SK-N-SH (cell line): Measurements from ENCODE around the gene USP15. TPM values are rescaled to one million over a fixed set of nuclear protein-coding genes. Genes with fewer than 3 reads are reported as not detected.

Experiments used
- CTCF ChIA-PET: fragments of 300-600, 350-600 bp; formaldehyde crosslinking; extraction: SDS; loops from one replicate; lab custom pipeline; 2021; lab: Yijun Ruan, JAX
- POLR2A ChIA-PET: fragments of 350-600 bp; sonication (Branson Sonifier 250); formaldehyde crosslinking; extraction: SDS; loops from one replicate; lab custom pipeline; 2020; ENCODE audit warnings: antibody characterized with exemption, inconsistent platforms; lab: Yijun Ruan, JAX
- DNase-seq: peaks from one replicate; pipeline ENCODE4 v3.0.0; 2012
- H2AFZ ChIP-seq: fragments of 200-600 bp; sonication (generic); 2 replicates; pipeline ENCODE4 v1.8.1; 2016; ENCODE audit warnings: antibody characterized with exemption, mild to moderate bottlenecking, low read depth
- H3F3A ChIP-seq: fragments of 200-600 bp; sonication (generic); replicated peaks from 2 replicates; pipeline ENCODE3; 2016; ENCODE audit warnings: antibody characterized with exemption, mild to moderate bottlenecking; ENCODE audit not compliant: insufficient read depth
- H3K27ac ChIP-seq, 2 experiments: fragments of 200-500 bp in 1 of 2; fragments of 200-600 bp in 1 of 2; sonication (Bioruptor generic) in 1 of 2; sonication (generic), shearing (Covaris generic) in 1 of 2; 2 replicates each; pipeline versions ENCODE4 v1.5.1 to v1.6.1; 2014 to 2016; ENCODE audit warnings: low read depth in 2 of 2, inconsistent platforms in 1 of 2, low read length in 1 of 2, mild to moderate bottlenecking in 1 of 2, mixed read lengths in 1 of 2
- H3K27me3 ChIP-seq: fragments of 200-600 bp; sonication (generic), shearing (Covaris generic); 2 replicates; pipeline ENCODE4 v1.6.1; 2016; ENCODE audit warnings: mixed run types; ENCODE audit not compliant: insufficient read depth
- H3K36me3 ChIP-seq, 2 experiments: fragments of 200-500 bp in 1 of 2; fragments of 200-600 bp in 1 of 2; sonication (Bioruptor generic) in 1 of 2; sonication (generic) in 1 of 2; replicated peaks in 1 of 2; 2 replicates each; pipeline versions ENCODE3 to v1.5.1; 2014 to 2016; ENCODE audit warnings: low read length in 1 of 2, mild to moderate bottlenecking in 1 of 2; ENCODE audit not compliant: insufficient read depth in 2 of 2, control insufficient read depth in 1 of 2
- H3K4me1 ChIP-seq, 2 experiments: fragments of 200-500 bp in 1 of 2; fragments of 200-600 bp in 1 of 2; sonication (Bioruptor generic) in 1 of 2; sonication (generic), shearing (Covaris generic) in 1 of 2; 2 replicates each; pipeline versions ENCODE4 v1.5.1 to v1.6.1; 2014 to 2016; ENCODE audit warnings: low read depth in 1 of 2, low read length in 1 of 2, mixed run types in 1 of 2; ENCODE audit not compliant: insufficient read depth in 2 of 2, control insufficient read depth in 1 of 2
- H3K4me2 ChIP-seq: fragments of 200-600 bp; sonication (generic), shearing (Covaris generic); 2 replicates; pipeline ENCODE4 v1.6.1; 2017; ENCODE audit warnings: mixed run types
- H3K4me3 ChIP-seq, 2 experiments: fragments of 200-500 bp in 1 of 2; fragments of 200-600 bp in 1 of 2; sonication (Bioruptor generic) in 1 of 2; sonication (generic), shearing (Covaris generic) in 1 of 2; 2 replicates each; pipeline versions ENCODE4 v1.5.1 to v1.8.1; 2014 to 2016; ENCODE audit warnings: low read depth in 2 of 2, inconsistent platforms in 1 of 2, low read length in 1 of 2, mild to moderate bottlenecking in 1 of 2, mixed read lengths in 1 of 2, moderate library complexity in 1 of 2
- H3K79me2 ChIP-seq: fragments of 200-600 bp; sonication (generic); 2 replicates; pipeline ENCODE4 v1.8.1; 2017; ENCODE audit warnings: mild to moderate bottlenecking; ENCODE audit not compliant: insufficient read depth
- H3K9ac ChIP-seq: fragments of 200-600 bp; sonication (generic); 2 replicates; pipeline ENCODE4 v1.6.1; 2017; ENCODE audit warnings: mixed run types
- H3K9me2 ChIP-seq: fragments of 200-600 bp; sonication (generic); 2 replicates; pipeline ENCODE4 v1.6.1; 2017; ENCODE audit warnings: mixed run types
- H3K9me3 ChIP-seq: fragments of 200-600 bp; sonication (generic); 2 replicates; pipeline ENCODE4 v1.6.1; 2017; ENCODE audit warnings: mixed run types, mild to moderate bottlenecking, moderate library complexity
- H4K20me1 ChIP-seq: fragments of 200-600 bp; sonication (generic); 2 replicates; pipeline ENCODE4 v1.6.1; 2017; ENCODE audit warnings: mild to moderate bottlenecking, mixed run types; ENCODE audit not compliant: insufficient read depth
- CHD2 ChIP-seq: fragments of 150-350 bp; IDR thresholded peaks from 2 replicates; pipeline ENCODE4 v1.6.1; 2018; ENCODE audit warnings: low read length; ENCODE audit not compliant: partially characterized antibody
- EP300 ChIP-seq, 2 experiments: IDR thresholded peaks; 2 replicates each; pipeline versions ENCODE4 v1.4.0 to v1.6.1; 2012; ENCODE audit warnings: borderline replicate concordance in 1 of 2, low read depth in 1 of 2, low read length in 1 of 2
- FOSL2 ChIP-seq: IDR thresholded peaks from 2 replicates; pipeline ENCODE4 v1.4.0; 2012; ENCODE audit warnings: low read depth, mild to moderate bottlenecking, moderate library complexity, borderline replicate concordance
- GABPA ChIP-seq: IDR thresholded peaks from 2 replicates; pipeline ENCODE4 v1.4.0; 2012; ENCODE audit warnings: low read depth, mild to moderate bottlenecking
- JUND ChIP-seq: IDR thresholded peaks from 2 replicates; pipeline ENCODE4 v1.4.0; 2012
- MEF2A ChIP-seq: IDR thresholded peaks from 2 replicates; pipeline ENCODE4 v1.4.0; 2012; ENCODE audit warnings: low read depth, borderline replicate concordance
- MXI1 ChIP-seq: IDR thresholded peaks from 2 replicates; pipeline ENCODE4 v1.6.1; 2012; ENCODE audit warnings: mild to moderate bottlenecking, low read depth, low read length, improper control_type of control experiment
- NFIC ChIP-seq: IDR thresholded peaks from 2 replicates; pipeline ENCODE4 v1.4.0; 2012; ENCODE audit warnings: borderline replicate concordance
- POLR2AphosphoS5 ChIP-seq: IDR thresholded peaks from 2 replicates; pipeline ENCODE4 v1.6.1; 2012; ENCODE audit warnings: low read depth, low read length
- REST ChIP-seq: IDR thresholded peaks from 2 replicates; pipeline ENCODE4 v1.6.1; 2012; ENCODE audit warnings: mild to moderate bottlenecking, low read depth, low read length, moderate library complexity
- RXRA ChIP-seq: IDR thresholded peaks from 2 replicates; pipeline ENCODE4 v1.4.0; 2012; ENCODE audit warnings: low read depth, mild to moderate bottlenecking, borderline replicate concordance
- YY1 ChIP-seq: IDR thresholded peaks from 2 replicates; pipeline ENCODE4 v1.4.0; 2012; ENCODE audit warnings: low read depth, mild to moderate bottlenecking
- ZBTB33 ChIP-seq: IDR thresholded peaks from 2 replicates; pipeline ENCODE4 v1.4.0; 2012; ENCODE audit warnings: low read depth, borderline replicate concordance
- WGBS: methylation state at CpG from one replicate; pipeline ENCODE4 v1.1.6; 2017; ENCODE audit warnings: low lambda C conversion rate; 5-methylcytosine and 5-hydroxymethylcytosine counted together
- polyA plus RNA-seq, 3 experiments: library from polyadenylated mRNA; depleted of rRNA; stranded (reverse); fragments of >200 nt; gene quantifications; 2 replicates each; pipeline ENCODE4 v1.2.3, GENCODE V29; 2012
- TF ChIP-seq, protein P1 (sequence below): IDR thresholded peaks from 2 replicates; pipeline ENCODE4 v1.4.0; 2012; ENCODE audit warnings: low read depth, borderline replicate concordance
- TF ChIP-seq, protein P2 (sequence below): IDR thresholded peaks from 2 replicates; pipeline ENCODE4; 2012
- TF ChIP-seq, protein P3 (sequence below): fragments of 150-350 bp; IDR thresholded peaks from 2 replicates; pipeline ENCODE4 v1.6.1; 2017; ENCODE audit warnings: antibody characterized with exemption, low read length, low read depth, borderline replicate concordance
- TF ChIP-seq, protein P4 (sequence below): fragments of 150-350 bp; IDR thresholded peaks from 2 replicates; pipeline ENCODE4 v1.6.1; 2016; ENCODE audit warnings: mild to moderate bottlenecking, low read depth, low read length

The USP15 gene
- polyA plus RNA-seq, 1 of the 3 experiments (the other 2 are of a cell fraction): 13.2 TPM

- TF ChIP-seq, protein P1, sequence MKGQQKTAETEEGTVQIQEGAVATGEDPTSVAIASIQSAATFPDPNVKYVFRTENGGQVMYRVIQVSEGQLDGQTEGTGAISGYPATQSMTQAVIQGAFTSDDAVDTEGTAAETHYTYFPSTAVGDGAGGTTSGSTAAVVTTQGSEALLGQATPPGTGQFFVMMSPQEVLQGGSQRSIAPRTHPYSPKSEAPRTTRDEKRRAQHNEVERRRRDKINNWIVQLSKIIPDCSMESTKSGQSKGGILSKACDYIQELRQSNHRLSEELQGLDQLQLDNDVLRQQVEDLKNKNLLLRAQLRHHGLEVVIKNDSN: no peak
Measured at GRCh38 chr12:62291864-62292760, 31.9 kb downstream of the USP15 start (continued).

- H2AFZ ChIP-seq: no peak overlapping the region
- no peak for DNase-seq
- H3K27ac ChIP-seq: no peak overlapping the region
- H3K79me2 ChIP-seq: peaks cover 68% of the 10 kb centered on the region
- H3K27me3 ChIP-seq: no peaks in the 10 kb centered on the region
- CTCF ChIA-PET: interaction anchor here (1.3 kb wide), 1 partner anchor 8 kb away, joined by 3 read pairs; no protein-coding TSS in a partner anchor
- H3K4me1 ChIP-seq: peaks cover 0 to 7% of the 10 kb centered on the region in 2 experiments; a peak in 1 of 4 replicates
- no peak overlapping the region for H3K4me2 ChIP-seq
- POLR2A ChIA-PET: no interaction called here
- no peaks in the 10 kb centered on the region for H3F3A ChIP-seq
- H3K9me2 ChIP-seq: no peaks in the 10 kb centered on the region
- H3K9me3 ChIP-seq: peaks cover 14% of the 10 kb centered on the region
- 91% methylated on average over 6 of the region's 6 CpGs for WGBS
- H3K9ac ChIP-seq: no peak overlapping the region
- H4K20me1 ChIP-seq: peaks cover 26% of the 10 kb centered on the region
- no peak overlapping the region for H3K4me3 ChIP-seq
- H3K36me3 ChIP-seq: peaks cover 22 to 25% of the 10 kb centered on the region in 2 experiments
- TF ChIP-seq CHD2: no peak
- TF ChIP-seq, protein P2, sequence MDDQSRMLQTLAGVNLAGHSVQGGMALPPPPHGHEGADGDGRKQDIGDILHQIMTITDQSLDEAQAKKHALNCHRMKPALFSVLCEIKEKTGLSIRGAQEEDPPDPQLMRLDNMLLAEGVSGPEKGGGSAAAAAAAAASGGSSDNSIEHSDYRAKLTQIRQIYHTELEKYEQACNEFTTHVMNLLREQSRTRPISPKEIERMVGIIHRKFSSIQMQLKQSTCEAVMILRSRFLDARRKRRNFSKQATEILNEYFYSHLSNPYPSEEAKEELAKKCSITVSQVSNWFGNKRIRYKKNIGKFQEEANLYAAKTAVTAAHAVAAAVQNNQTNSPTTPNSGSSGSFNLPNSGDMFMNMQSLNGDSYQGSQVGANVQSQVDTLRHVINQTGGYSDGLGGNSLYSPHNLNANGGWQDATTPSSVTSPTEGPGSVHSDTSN: no peak
- no peak for TF ChIP-seq FOSL2
- no peak for TF ChIP-seq RXRA
- no peak for TF ChIP-seq NFIC
- no peak for TF ChIP-seq EP300 (IDR thresholded peaks at IDR 0.05; ENCODE audit: borderline replicate concordance in 1 of 2, low read depth in 1 of 2, low read length in 1 of 2)
- TF ChIP-seq, protein P1: no peak
- TF ChIP-seq JUND: no peak
- TF ChIP-seq MEF2A: no peak
- TF ChIP-seq, protein P3, sequence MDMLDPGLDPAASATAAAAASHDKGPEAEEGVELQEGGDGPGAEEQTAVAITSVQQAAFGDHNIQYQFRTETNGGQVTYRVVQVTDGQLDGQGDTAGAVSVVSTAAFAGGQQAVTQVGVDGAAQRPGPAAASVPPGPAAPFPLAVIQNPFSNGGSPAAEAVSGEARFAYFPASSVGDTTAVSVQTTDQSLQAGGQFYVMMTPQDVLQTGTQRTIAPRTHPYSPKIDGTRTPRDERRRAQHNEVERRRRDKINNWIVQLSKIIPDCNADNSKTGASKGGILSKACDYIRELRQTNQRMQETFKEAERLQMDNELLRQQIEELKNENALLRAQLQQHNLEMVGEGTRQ: no peak
- no peak for TF ChIP-seq REST
- TF ChIP-seq ZBTB33: no peak
- TF ChIP-seq, protein P4, sequence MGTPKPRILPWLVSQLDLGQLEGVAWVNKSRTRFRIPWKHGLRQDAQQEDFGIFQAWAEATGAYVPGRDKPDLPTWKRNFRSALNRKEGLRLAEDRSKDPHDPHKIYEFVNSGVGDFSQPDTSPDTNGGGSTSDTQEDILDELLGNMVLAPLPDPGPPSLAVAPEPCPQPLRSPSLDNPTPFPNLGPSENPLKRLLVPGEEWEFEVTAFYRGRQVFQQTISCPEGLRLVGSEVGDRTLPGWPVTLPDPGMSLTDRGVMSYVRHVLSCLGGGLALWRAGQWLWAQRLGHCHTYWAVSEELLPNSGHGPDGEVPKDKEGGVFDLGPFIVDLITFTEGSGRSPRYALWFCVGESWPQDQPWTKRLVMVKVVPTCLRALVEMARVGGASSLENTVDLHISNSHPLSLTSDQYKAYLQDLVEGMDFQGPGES: no peak
- TF ChIP-seq POLR2AphosphoS5: no peak
- TF ChIP-seq GABPA: no peak
- no peak for TF ChIP-seq YY1
- TF ChIP-seq MXI1: no peak
Measured at GRCh38 chr12:62292761-62293344, 32.6 kb downstream of the USP15 start.
